SJCRH30 (cell line): Measurements from ENCODE around the gene SYNE2. TPM values are rescaled to one million over a fixed set of nuclear protein-coding genes. Genes with fewer than 3 reads are reported as not detected.
A peak's percentile ranks its signal among the peaks of the same experiment; 100 is the strongest.

Experiments used
- DNase-seq, 2 experiments: peaks; one replicate each; pipeline ENCODE4 v3.0.0-alpha.2; 2015 to 2020
- H3K27ac ChIP-seq: fragments of 250-450 bp; sonication (Bioruptor Pico); 2 replicates; pipeline ENCODE4 v1.5.1; 2020; ENCODE audit warnings: mild to moderate bottlenecking, moderate library complexity
- H3K27me3 ChIP-seq: fragments of 250-450 bp; sonication (Bioruptor Pico); 2 replicates; pipeline ENCODE4 v1.5.1; 2020; ENCODE audit warnings: mild to moderate bottlenecking, moderate library complexity
- H3K36me3 ChIP-seq: fragments of 250-450 bp; sonication (Bioruptor Pico); 2 replicates; pipeline ENCODE4 v1.5.1; 2020; ENCODE audit warnings: mild to moderate bottlenecking, moderate library complexity
- H3K4me1 ChIP-seq: fragments of 250-450 bp; sonication (Bioruptor Pico); 2 replicates; pipeline ENCODE4 v1.5.1; 2020; ENCODE audit warnings: mild to moderate bottlenecking, moderate library complexity
- H3K4me3 ChIP-seq: fragments of 250-450 bp; sonication (Bioruptor Pico); 2 replicates; pipeline ENCODE4 v1.5.1; 2020; ENCODE audit warnings: mild to moderate bottlenecking, moderate library complexity
- H3K9me3 ChIP-seq: fragments of 250-450 bp; sonication (Bioruptor Pico); replicated peaks from 2 replicates; pipeline ENCODE4 v1.5.1; 2020; ENCODE audit warnings: mild to moderate bottlenecking, moderate library complexity
- total RNA-seq: library from RNA; depleted of rRNA; stranded (reverse); fragments of >200 nt; shearing (Covaris generic); gene quantifications from 2 replicates; pipeline ENCODE4 v1.2.3, GENCODE V29; 2014

SYNE2 gene
- total RNA-seq, 1 experiment from 2014 or later = 48.2 TPM

GRCh38 chr14:63892265-63892664 is 39.5 kb downstream of the SYNE2 start:
- Histone ChIP-seq H3K4me1 (peaks cover 20% of the 10 kb centered on the region), H3K27me3 (no peaks in the 10 kb centered on the region), H3K27ac (no peak overlapping the region), H3K36me3 (no peaks in the 10 kb centered on the region), H3K4me3 (no peak overlapping the region), H3K9me3 (no peaks in the 10 kb centered on the region)
- no peak for DNase-seq

DNA sequence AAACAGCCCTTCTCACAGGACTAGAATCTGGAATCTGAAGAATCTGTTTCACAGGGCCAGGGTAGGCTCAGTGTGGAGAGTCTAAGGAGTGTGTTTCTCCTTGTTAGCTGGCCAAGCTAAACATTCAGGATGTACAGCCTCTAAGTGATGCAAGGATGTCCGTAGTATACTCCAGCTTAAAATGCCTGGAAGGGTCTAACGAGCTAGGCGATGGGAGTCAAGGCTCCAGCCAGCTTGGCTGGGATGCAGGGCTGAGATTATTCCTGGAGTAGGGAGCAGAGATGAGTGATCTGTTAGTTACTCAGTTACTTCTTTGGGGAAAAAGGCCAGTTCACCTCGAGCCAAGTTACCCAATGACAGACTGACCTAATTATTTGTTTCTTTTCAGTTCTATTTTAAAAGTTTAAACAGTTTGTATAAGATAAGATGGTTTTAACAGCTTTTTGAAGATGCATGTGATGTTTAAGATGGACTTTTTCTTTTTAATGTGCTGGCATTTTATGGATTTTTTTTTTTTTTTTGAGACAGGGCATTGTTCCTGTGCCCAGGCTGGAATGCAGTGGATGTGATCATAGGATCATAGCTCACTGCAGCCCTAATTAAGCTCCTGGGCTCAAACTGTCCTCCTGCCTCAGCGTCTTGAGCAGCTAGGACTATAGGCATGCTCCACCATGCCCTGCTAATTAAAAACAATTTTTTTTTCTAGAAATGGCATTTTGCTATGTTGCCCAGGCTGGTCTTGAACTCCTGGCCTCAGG is 41.1 kb downstream of the SYNE2 start:
- H3K4me1 ChIP-seq = peaks cover 30% of the 10 kb centered on the region
- H3K9me3 ChIP-seq = no peaks in the 10 kb centered on the region
- no peak for DNase-seq
- no peak overlapping the region for H3K27ac ChIP-seq
- no peak overlapping the region for H3K4me3 ChIP-seq
- H3K36me3 ChIP-seq = no peaks in the 10 kb centered on the region
- no peaks in the 10 kb centered on the region for H3K27me3 ChIP-seq

- H3K27ac ChIP-seq = no peak overlapping the region
- no peak for DNase-seq
- no peaks in the 10 kb centered on the region for H3K27me3 ChIP-seq
These were observed 42.7 kb downstream of the SYNE2 start for GRCh38 chr14:63895510-63895909.

GRCh38 chr14:63896278-63896720 is 43.5 kb downstream of the SYNE2 start:
- Histone ChIP-seq H3K4me1 (peaks cover 30% of the 10 kb centered on the region), H3K36me3 (no peaks in the 10 kb centered on the region), H3K4me3 (peak overlapping the region; percentile 13; the same call in 1 of the 2 replicates), H3K9me3 (no peaks in the 10 kb centered on the region), H3K27ac (peak overlapping the region; percentile 48), H3K27me3 (no peaks in the 10 kb centered on the region)
- DNase-seq = peak; percentile 74 to 84

More at GRCh38 chr14:63895510-63895909, 42.7 kb downstream of the SYNE2 start:
- Histone ChIP-seq H3K36me3 (no peaks in the 10 kb centered on the region), H3K4me1 (peaks cover 30% of the 10 kb centered on the region), H3K9me3 (no peaks in the 10 kb centered on the region), H3K4me3 (no peak overlapping the region)

- Histone ChIP-seq H3K4me1 (peaks cover 27% of the 10 kb centered on the region), H3K27ac (peak overlapping the region; percentile 27; the same call in 1 of the 2 replicates), H3K36me3 (no peaks in the 10 kb centered on the region), H3K9me3 (no peaks in the 10 kb centered on the region), H3K27me3 (no peaks in the 10 kb centered on the region), H3K4me3 (no peak overlapping the region)
- DNase-seq = peak in 1 of 2 experiments; percentile 11
These were observed 44.9 kb downstream of the SYNE2 start for GRCh38 chr14:63897721-63898163.

GRCh38 chr14:63899953-63900352 is 47.1 kb downstream of the SYNE2 start:
- H3K9me3 ChIP-seq = no peaks in the 10 kb centered on the region
- H3K4me1 ChIP-seq = peaks cover 27% of the 10 kb centered on the region
- no peak overlapping the region for H3K27ac ChIP-seq
- no peak overlapping the region for H3K4me3 ChIP-seq
- no peaks in the 10 kb centered on the region; the same call in 1 of the 2 replicates for H3K36me3 ChIP-seq
- no peak for DNase-seq
- H3K27me3 ChIP-seq = no peaks in the 10 kb centered on the region

DNA sequence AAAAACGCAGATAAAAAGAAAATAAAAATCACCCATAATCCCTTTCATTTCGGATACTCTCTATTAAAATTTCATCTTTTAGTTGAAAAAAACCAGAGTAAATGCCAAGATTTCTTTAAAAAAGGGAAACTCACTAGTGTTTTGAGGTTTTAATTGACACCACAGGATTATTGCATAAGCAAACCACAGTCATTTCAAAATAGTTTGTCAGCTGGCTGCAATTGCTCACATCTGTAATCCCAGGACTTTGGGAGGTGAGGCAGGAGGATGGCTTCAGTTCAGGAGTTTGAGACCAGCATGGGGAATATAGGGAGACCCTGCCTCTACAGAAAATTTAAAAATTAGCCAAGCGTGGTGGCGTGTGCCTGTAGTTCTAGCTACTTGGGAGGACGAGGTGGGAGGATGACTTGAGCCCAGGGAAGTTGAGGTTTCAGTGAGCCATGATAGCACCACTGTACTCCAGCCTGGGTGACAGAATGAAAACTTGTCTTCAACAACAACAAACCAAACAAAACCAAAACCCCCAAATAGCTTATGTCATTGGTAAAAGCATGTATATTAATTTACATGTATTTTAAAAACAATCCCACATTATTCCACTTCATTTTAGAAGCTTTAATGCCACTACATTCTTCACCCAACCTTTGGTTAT is 48.8 kb downstream of the SYNE2 start:
- DNase-seq = no peak
- no peaks in the 10 kb centered on the region for H3K27me3 ChIP-seq
- H3K4me3 ChIP-seq = no peak overlapping the region
- peaks cover 17% of the 10 kb centered on the region for H3K4me1 ChIP-seq
- no peaks in the 10 kb centered on the region for H3K9me3 ChIP-seq
- no peak overlapping the region for H3K27ac ChIP-seq
- H3K36me3 ChIP-seq = no peaks in the 10 kb centered on the region; the same call in none of the 2 replicates

GRCh38 chr14:63902375-63902976 is 49.7 kb downstream of the SYNE2 start:
- Histone ChIP-seq H3K4me1 (peaks cover 13% of the 10 kb centered on the region), H3K27ac (no peak overlapping the region), H3K27me3 (no peaks in the 10 kb centered on the region), H3K9me3 (no peaks in the 10 kb centered on the region), H3K4me3 (no peak overlapping the region), H3K36me3 (no peaks in the 10 kb centered on the region; the same call in none of the 2 replicates)
- DNase-seq = no peak

DNA sequence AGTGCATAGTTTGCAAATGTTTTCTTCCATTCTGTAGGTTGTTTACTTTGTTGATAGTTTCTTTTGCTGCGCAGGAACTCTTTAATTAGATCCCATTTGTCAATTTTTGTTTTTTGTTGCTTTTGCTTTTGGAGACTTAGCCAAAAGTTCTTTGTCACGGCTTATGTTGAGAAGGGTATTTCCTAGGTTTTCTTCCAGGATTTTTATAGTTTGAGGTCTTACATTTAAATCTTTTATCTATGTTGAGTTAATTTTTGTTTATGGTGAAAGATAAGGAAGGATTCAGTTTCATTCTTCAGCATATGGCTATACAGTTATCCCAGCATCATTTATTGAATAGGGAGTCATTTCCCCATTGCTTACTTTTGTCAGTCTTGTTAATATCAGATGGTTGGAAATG is 51.9 kb downstream of the SYNE2 start:
- no peaks in the 10 kb centered on the region for H3K27me3 ChIP-seq
- H3K9me3 ChIP-seq = no peaks in the 10 kb centered on the region
- no peak overlapping the region for H3K27ac ChIP-seq
- H3K4me3 ChIP-seq = no peak overlapping the region
- no peak for DNase-seq
- H3K4me1 ChIP-seq = peaks cover 5% of the 10 kb centered on the region; the same call in 1 of the 2 replicates
- peaks cover 4% of the 10 kb centered on the region for H3K36me3 ChIP-seq

- Histone ChIP-seq H3K27me3 (no peaks in the 10 kb centered on the region), H3K27ac (no peak overlapping the region), H3K4me1 (peaks cover 5% of the 10 kb centered on the region; the same call in 1 of the 2 replicates), H3K9me3 (no peaks in the 10 kb centered on the region), H3K4me3 (no peak overlapping the region), H3K36me3 (peaks cover 4% of the 10 kb centered on the region)
- no peak for DNase-seq
These were observed 52.6 kb downstream of the SYNE2 start for GRCh38 chr14:63905370-63905769.

GRCh38 chr14:63908667-63909264 is 56.0 kb downstream of the SYNE2 start:
- Histone ChIP-seq H3K27me3 (no peaks in the 10 kb centered on the region), H3K36me3 (peaks cover 4% of the 10 kb centered on the region), H3K27ac (no peak overlapping the region), H3K9me3 (no peaks in the 10 kb centered on the region), H3K4me1 (peaks cover 5% of the 10 kb centered on the region; the same call in 1 of the 2 replicates), H3K4me3 (no peak overlapping the region)
- no peak for DNase-seq

- DNase-seq = no peak
- H3K4me1 ChIP-seq = peaks cover 5% of the 10 kb centered on the region; the same call in 1 of the 2 replicates
- H3K27me3 ChIP-seq = no peaks in the 10 kb centered on the region
- H3K36me3 ChIP-seq = peaks cover 4% of the 10 kb centered on the region
- no peaks in the 10 kb centered on the region for H3K9me3 ChIP-seq
- no peak overlapping the region for H3K4me3 ChIP-seq
- no peak overlapping the region for H3K27ac ChIP-seq
These were observed 57.2 kb downstream of the SYNE2 start for GRCh38 chr14:63909984-63910383.

GRCh38 chr14:63910583-63911363 is 58.0 kb downstream of the SYNE2 start:
- Histone ChIP-seq H3K36me3 (peaks cover 4% of the 10 kb centered on the region), H3K4me1 (peaks cover 5% of the 10 kb centered on the region; the same call in 1 of the 2 replicates), H3K9me3 (no peaks in the 10 kb centered on the region), H3K27me3 (no peaks in the 10 kb centered on the region), H3K27ac (no peak overlapping the region), H3K4me3 (no peak overlapping the region)
- DNase-seq = no peak

DNA sequence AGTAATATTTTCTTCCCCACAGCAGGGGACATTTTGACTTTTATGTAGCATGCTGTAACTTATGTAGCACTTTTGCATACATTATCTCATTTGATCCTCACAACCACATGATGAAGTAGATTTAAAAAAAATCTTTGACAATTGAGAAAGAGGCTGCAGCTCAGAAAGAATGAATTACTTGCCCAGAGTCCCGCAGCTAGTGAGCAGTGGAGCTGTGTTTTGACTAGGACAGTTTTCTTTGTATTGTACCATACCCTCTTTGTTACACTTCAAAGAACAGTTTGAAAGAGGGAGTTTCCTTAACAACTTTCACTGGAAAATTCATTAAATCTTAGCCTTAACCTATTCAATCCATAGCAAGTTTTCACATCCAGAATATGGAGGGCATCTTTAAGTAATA is 58.6 kb downstream of the SYNE2 start:
- Histone ChIP-seq H3K4me3 (no peak overlapping the region), H3K27me3 (no peaks in the 10 kb centered on the region), H3K4me1 (peaks cover 5% of the 10 kb centered on the region; the same call in 1 of the 2 replicates), H3K9me3 (no peaks in the 10 kb centered on the region), H3K36me3 (peaks cover 6% of the 10 kb centered on the region; the same call in 1 of the 2 replicates), H3K27ac (no peak overlapping the region)
- DNase-seq = no peak
